Activated naive CD4-positive, alpha-beta T cell (primary cell): ENCODE measurements around the gene PRKCSH.
A peak's percentile ranks its signal among the peaks of the same experiment; 100 is the strongest.
"Not testable (repeated sequence)": the region's sequence is repeated elsewhere in the genome, so short reads cannot be mapped to it uniquely, and the experiment has no call there.

Experiments used
- DNase-seq, 4 experiments: peaks; one replicate each; lab custom pipeline; 2025; lab: John Stamatoyannopoulos, UW

The PRKCSH gene

GRCh38 chr19:11448923-11449554 lies 13.6 kb downstream of the PRKCSH start:
- DNase-seq = no peak

GRCh38 chr19:11450570-11451326 lies 15.3 kb downstream of the PRKCSH start:
- DNase-seq = no peak

- no peak for DNase-seq
These were observed 16.0 kb downstream of the PRKCSH start for GRCh38 chr19:11451327-11451870.

GRCh38 chr19:11451871-11452619 lies 16.6 kb downstream of the PRKCSH start:
- no peak for DNase-seq

- DNase-seq = no peak
These were observed 17.3 kb downstream of the PRKCSH start for GRCh38 chr19:11452620-11453310.

- peak in 1 of 4 experiments; percentile 26 for DNase-seq
These were observed 18.3 kb downstream of the PRKCSH start for GRCh38 chr19:11453468-11454341.

- DNase-seq = not testable (repeated sequence)
These were observed 19.8 kb downstream of the PRKCSH start for GRCh38 chr19:11455233-11455554.

GRCh38 chr19:11456659-11457058 lies 21.2 kb downstream of the PRKCSH start:
- DNase-seq = no peak

- no peak for DNase-seq
These were observed 21.7 kb downstream of the PRKCSH start for GRCh38 chr19:11457115-11457514.

- DNase-seq = no peak
These were observed 22.4 kb downstream of the PRKCSH start for GRCh38 chr19:11457831-11458230.

- DNase-seq = no peak
These were observed 22.9 kb downstream of the PRKCSH start for GRCh38 chr19:11458236-11458900.

GRCh38 chr19:11458912-11459311 lies 23.5 kb downstream of the PRKCSH start:
- not testable (repeated sequence) for DNase-seq

- no peak for DNase-seq
These were observed 24.8 kb downstream of the PRKCSH start for GRCh38 chr19:11460207-11460606.

GRCh38 chr19:11461453-11461852 lies 26.0 kb downstream of the PRKCSH start:
- no peak for DNase-seq

- no peak for DNase-seq
These were observed 28.0 kb downstream of the PRKCSH start for GRCh38 chr19:11463391-11463790.

GRCh38 chr19:11464333-11465265 lies 29.2 kb downstream of the PRKCSH start:
- no peak for DNase-seq

- no peak for DNase-seq
These were observed 30.2 kb downstream of the PRKCSH start for GRCh38 chr19:11465600-11465999.

- DNase-seq = not testable (repeated sequence)
These were observed 32.9 kb downstream of the PRKCSH start for GRCh38 chr19:11468266-11468845.

GRCh38 chr19:11473725-11474124 lies 38.3 kb downstream of the PRKCSH start:
- no peak for DNase-seq
